H1 (cell line): ENCODE data around the gene MAST2. TPM values are rescaled to one million over a fixed set of nuclear protein-coding genes. Genes with fewer than 3 reads are reported as not detected.

Experiments used
- ASH2L ChIP-seq: fragments of 200-600, 300-600 bp; sonication (generic); IDR thresholded peaks from one replicate; pipeline ENCODE4 v1.7.1; 2017; ENCODE audit warnings: low read length
- CREB1 ChIP-seq: IDR thresholded peaks from 2 replicates; pipeline ENCODE4 v1.6.1; 2012; ENCODE audit warnings: inconsistent platforms
- CTCF ChIP-seq, 3 experiments: IDR thresholded peaks; 1 replicate in 2 of 3; 2 replicates in 1 of 3; pipeline versions ENCODE4 v1.5.1 to v1.6.1; 2011; ENCODE audit warnings: low read length in 3 of 3, mild to moderate bottlenecking in 3 of 3, inconsistent platforms in 2 of 3, low read depth in 1 of 3, moderate library complexity in 1 of 3; ENCODE audit not compliant: insufficient read depth in 1 of 3; ENCODE audit errors: control extremely low read depth in 1 of 3
- GTF2F1 ChIP-seq: IDR thresholded peaks from 2 replicates; pipeline ENCODE4 v1.6.1; 2012; ENCODE audit warnings: low read depth, low read length, improper control_type of control experiment, borderline replicate concordance
- HDAC2 ChIP-seq, 2 experiments: fragments of 300-600 bp in 1 of 2; sonication (generic) in 1 of 2; IDR thresholded peaks; 2 replicates each; pipeline ENCODE4 v1.6.1; 2011 to 2012; ENCODE audit warnings: low read depth in 2 of 2, low read length in 2 of 2, mild to moderate bottlenecking in 2 of 2, moderate library complexity in 2 of 2, borderline replicate concordance in 1 of 2, inconsistent platforms in 1 of 2
- HDAC6 ChIP-seq: IDR thresholded peaks from one replicate; pipeline ENCODE4 v1.7.1; 2012; ENCODE audit warnings: low read depth, mild to moderate bottlenecking, inconsistent platforms, low read length, moderate library complexity
- KDM5A ChIP-seq: fragments of 200-600 bp; IDR thresholded peaks from 2 replicates; pipeline ENCODE4 v1.7.1; 2012; ENCODE audit warnings: mild to moderate bottlenecking, low read length, inconsistent platforms, mixed read lengths
- NANOG ChIP-seq: IDR thresholded peaks from 2 replicates; pipeline ENCODE4 v1.6.1; 2011; ENCODE audit warnings: low read length, low read depth, mild to moderate bottlenecking, inconsistent platforms; ENCODE audit not compliant: insufficient read depth, poor library complexity, severe bottlenecking
- RAD21 ChIP-seq, 2 experiments: IDR thresholded peaks in 1 of 2; conservative IDR thresholded peaks in 1 of 2; 2 replicates each; pipeline ENCODE4 v1.6.1; 2011; ENCODE audit warnings: low read depth in 2 of 2, low read length in 2 of 2, improper control_type of control experiment in 1 of 2, inconsistent platforms in 1 of 2, mild to moderate bottlenecking in 1 of 2, moderate library complexity in 1 of 2
- SAP30 ChIP-seq: fragments of 300-600 bp; sonication (generic); IDR thresholded peaks from 2 replicates; pipeline ENCODE4 v1.7.1; 2012; ENCODE audit warnings: low read length, moderate library complexity, mild to moderate bottlenecking, inconsistent platforms; ENCODE audit not compliant: insufficient read depth, insufficient replicate concordance
- SIRT6 ChIP-seq: IDR thresholded peaks from one replicate; pipeline ENCODE4 v1.7.1; 2012; ENCODE audit warnings: low read length, inconsistent platforms
- SP4 ChIP-seq: IDR thresholded peaks from 2 replicates; pipeline ENCODE4 v1.6.1; 2012; ENCODE audit warnings: low read length, inconsistent platforms
- SUZ12 ChIP-seq: fragments of 200-600 bp; sonication (generic); IDR thresholded peaks from 2 replicates; pipeline ENCODE4 v1.6.1; 2012; ENCODE audit warnings: mild to moderate bottlenecking, inconsistent platforms, low read length, moderate library complexity, mixed read lengths
- TAF7 ChIP-seq: optimal IDR thresholded peaks from 2 replicates; pipeline ENCODE3; 2011; ENCODE audit warnings: low read depth, mild to moderate bottlenecking, inconsistent platforms, low read length, moderate library complexity, borderline replicate concordance
- TCF12 ChIP-seq: IDR thresholded peaks from 2 replicates; pipeline ENCODE4 v1.6.1; 2011; ENCODE audit warnings: low read depth, mild to moderate bottlenecking, low read length
- TEAD4 ChIP-seq: IDR thresholded peaks from 2 replicates; pipeline ENCODE4 v1.6.1; 2012; ENCODE audit warnings: low read depth, low read length, inconsistent platforms, mixed read lengths
- USF2 ChIP-seq: IDR thresholded peaks from 2 replicates; pipeline ENCODE4 v1.6.1; 2011; ENCODE audit warnings: low read length, improper control_type of control experiment
- polyA plus RNA-seq, 7 experiments: library from polyadenylated mRNA; depleted of rRNA in 3 of 7; stranded (reverse) in 5 of 7; unstranded in 2 of 7; fragments of >200 nt in 5 of 7; fragments of 200-250 nt in 2 of 7; gene quantifications; 1 replicate in 5 of 7; 2 replicates in 1 of 7; 4 replicates in 1 of 7; pipeline versions ENCODE4 v1.2.1 to v1.2.3, GENCODE V29; 2011 to 2013; ENCODE audit warnings: missing spikeins in 2 of 7, mixed read lengths in 2 of 7
- total RNA-seq: library from RNA; stranded (reverse); fragmentation: NEBNext Ultra II Directional; extraction: Animal tissue kit (Norgen Biotek cat#: 25700); gene quantifications from 2 replicates; pipeline ENCODE4 v1.2.1, GENCODE V29; 2021

Gene MAST2
- total and polyA plus RNA-seq, 2 of the 8 experiments (the other 6 are each of a cell fraction or from before 2014, with no cell fraction given): 20.5 to 35.4 TPM

GRCh38 chr1:45929257-45929687 is 125.9 kb downstream of the MAST2 start (continued):
- TF ChIP-seq GTF2F1 (no peak), TCF12 (no peak), SAP30 (no peak), NANOG (peak; percentile 20), TEAD4 (peak; percentile 66; the same call in 1 of the 2 replicates), USF2 (no peak), CTCF (IDR thresholded peaks at IDR 0.05; ENCODE audit: control extremely low read depth in 1 of 3, insufficient read depth in 1 of 3, low read depth in 1 of 3, low read length in 3 of 3) (no peak), SIRT6 (no peak), SP4 (no peak), HDAC2 (IDR thresholded peaks at IDR 0.05; ENCODE audit: borderline replicate concordance in 1 of 2, low read depth in 2 of 2, low read length in 2 of 2) (no peak), SUZ12 (no peak), KDM5A (no peak), ASH2L (no peak), RAD21 (IDR thresholded peaks at IDR 0.05 in 1 of 2, conservative IDR thresholded peaks at IDR 0.05 in 1 of 2; ENCODE audit: low read depth in 2 of 2, low read length in 2 of 2) (no peak), CREB1 (no peak), TAF7 (no peak), HDAC6 (no peak)
